AG09319 (cell line): ENCODE measurements around the gene DCUN1D1.

ENCODE experiments used
- DNase-seq: peaks from one replicate; pipeline ENCODE4 v3.0.0-alpha.2; 2010; ENCODE audit warnings: low read depth; ENCODE audit errors: extremely low read depth
- CTCF ChIP-seq: IDR thresholded peaks from 2 replicates; pipeline ENCODE4 v1.5.1; 2011; ENCODE audit warnings: low read depth, mild to moderate bottlenecking, inconsistent platforms, low read length, moderate library complexity

The DCUN1D1 gene

GRCh38 chr3:182947888-182948287 lies 32.5 kb downstream of the DCUN1D1 start:
- no peak for TF ChIP-seq CTCF
- no peak for DNase-seq

- TF ChIP-seq CTCF, result no peak
- no peak for DNase-seq
These were observed 38.6 kb downstream of the DCUN1D1 start for GRCh38 chr3:182941719-182942118.

GRCh38 chr3:182940266-182940808 lies 40.0 kb downstream of the DCUN1D1 start:
- DNase-seq, result no peak
- TF ChIP-seq CTCF, result no peak

- no peak for TF ChIP-seq CTCF
- no peak for DNase-seq
These were observed 42.9 kb downstream of the DCUN1D1 start for GRCh38 chr3:182937293-182938051.

- no peak for TF ChIP-seq CTCF
- no peak for DNase-seq
These were observed 43.4 kb downstream of the DCUN1D1 start for GRCh38 chr3:182936918-182937285.

- no peak for TF ChIP-seq CTCF
- no peak for DNase-seq
These were observed 44.0 kb downstream of the DCUN1D1 start for GRCh38 chr3:182936239-182936917.

GRCh38 chr3:182935803-182936202 lies 44.5 kb downstream of the DCUN1D1 start:
- TF ChIP-seq CTCF, result no peak
- DNase-seq, result no peak
